CD8-positive, alpha-beta memory T cell (primary cell): ENCODE measurements around the gene AJUBA. TPM values are rescaled to one million over a fixed set of nuclear protein-coding genes. Genes with fewer than 3 reads are reported as not detected.

ENCODE experiments used
- CTCF ChIA-PET: fragments of 350-600 bp; sonication (Branson Sonifier 250); formaldehyde crosslinking; loops from one replicate; lab custom pipeline; 2021; ENCODE audit warnings: antibody characterized with exemption; lab: Charles Lee
- POLR2A ChIA-PET: fragments of 350-600 bp; sonication (Branson Sonifier 250); formaldehyde crosslinking; loops from one replicate; lab custom pipeline; 2021; ENCODE audit warnings: antibody characterized with exemption; lab: Charles Lee
- DNase-seq, 5 donors: peaks; one replicate each; pipeline versions ENCODE4 v3.0.0 to v3.0.0-alpha.2; 2020 to 2022; ENCODE audit warnings: mixed read lengths in 1 of 5
- H3K27ac ChIP-seq: one replicate; pipeline ENCODE4 v1.7.0; 2013; ENCODE audit warnings: low read depth, mild to moderate bottlenecking, low read length, moderate library complexity
- H3K27me3 ChIP-seq: 2 replicates; pipeline ENCODE4 v1.7.0; 2013; ENCODE audit warnings: low read length, mild to moderate bottlenecking; ENCODE audit not compliant: insufficient read depth, poor library complexity, severe bottlenecking
- H3K36me3 ChIP-seq: 2 replicates; pipeline ENCODE4 v1.7.0; 2013; ENCODE audit warnings: mild to moderate bottlenecking, low read length, moderate library complexity; ENCODE audit not compliant: insufficient read depth
- H3K4me1 ChIP-seq: 2 replicates; pipeline ENCODE4 v1.7.0; 2013; ENCODE audit warnings: mild to moderate bottlenecking, low read length, moderate library complexity; ENCODE audit not compliant: insufficient read depth
- H3K4me3 ChIP-seq: 2 replicates; pipeline ENCODE4 v1.7.0; 2013; ENCODE audit warnings: mild to moderate bottlenecking, low read length
- H3K9me3 ChIP-seq: 2 replicates; pipeline ENCODE4 v1.7.0; 2013; ENCODE audit warnings: mild to moderate bottlenecking, low read length
- H3K27ac Mint-ChIP-seq, 8 donors: one replicate each; pipeline ENCODE4 v1.8.0; 2020 to 2021; ENCODE audit warnings: mixed read lengths in 8 of 8, mild to moderate bottlenecking in 6 of 8, inconsistent platforms in 3 of 8, moderate library complexity in 3 of 8
- H3K27me3 Mint-ChIP-seq, 2 donors: one replicate each; pipeline ENCODE4 v1.8.0; 2020 to 2021; ENCODE audit warnings: mixed read lengths in 2 of 2, mild to moderate bottlenecking in 1 of 2, moderate library complexity in 1 of 2
- H3K36me3 Mint-ChIP-seq, 3 donors: one replicate each; pipeline ENCODE4 v1.8.0; 2020 to 2021; ENCODE audit warnings: mixed read lengths in 3 of 3, inconsistent platforms in 1 of 3, mild to moderate bottlenecking in 1 of 3
- H3K4me1 Mint-ChIP-seq, 3 donors: one replicate each; pipeline ENCODE4 v1.8.0; 2020 to 2021; ENCODE audit warnings: mixed read lengths in 3 of 3, inconsistent platforms in 1 of 3, mild to moderate bottlenecking in 1 of 3
- H3K4me3 Mint-ChIP-seq, 7 donors: one replicate each; pipeline ENCODE4 v1.8.0; 2020 to 2021; ENCODE audit warnings: mixed read lengths in 7 of 7, mild to moderate bottlenecking in 6 of 7, moderate library complexity in 4 of 7, inconsistent platforms in 2 of 7
- H3K9me3 Mint-ChIP-seq, 5 donors: one replicate each; pipeline ENCODE4 v1.8.0; 2020 to 2022; ENCODE audit warnings: mixed read lengths in 5 of 5, mild to moderate bottlenecking in 3 of 5, moderate library complexity in 2 of 5, inconsistent platforms in 1 of 5
- polyA plus RNA-seq: library from polyadenylated mRNA; unstranded; fragments of 300-500 nt; fragmentation: Illumina TruSeq; gene quantifications from one replicate; pipeline ENCODE4 v1.2.3, GENCODE V29; 2021
- total RNA-seq, 2 experiments: library from RNA; stranded (reverse); gene quantifications; one replicate each; pipeline ENCODE4 v1.2.3, GENCODE V29; 2021

Gene AJUBA
- total and polyA plus RNA-seq, 3 experiments from 2014 or later: 0.64 to 1.2 (median 0.90) TPM

DNA sequence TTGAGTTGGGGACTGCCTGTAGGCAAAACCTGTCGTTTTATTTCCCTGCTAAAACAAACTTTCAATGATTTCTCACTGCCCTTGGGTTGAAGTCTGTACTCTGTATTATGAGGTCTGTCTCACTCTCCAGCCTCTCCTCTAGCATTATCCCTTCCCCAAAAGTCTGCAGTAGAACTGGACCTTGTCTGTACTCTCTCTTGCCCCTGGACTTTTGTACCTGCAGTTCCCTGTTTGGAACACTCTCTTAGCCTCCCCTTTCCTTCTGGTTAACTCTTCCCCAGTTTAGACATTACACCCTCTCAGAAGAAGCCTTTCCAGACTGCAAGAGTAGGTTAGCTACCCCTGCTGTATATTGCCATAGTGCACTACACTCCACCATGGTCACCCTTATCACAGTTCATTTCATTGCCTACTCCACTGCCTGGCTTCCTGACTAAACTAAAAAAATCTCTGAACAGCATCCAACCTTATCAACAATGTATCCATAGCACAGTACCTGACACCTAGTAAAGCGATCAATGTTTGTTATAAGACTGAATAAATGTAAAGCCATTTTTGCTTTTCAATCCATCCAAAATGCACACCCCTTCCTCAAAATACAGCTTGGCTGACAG lies 3.6 kb upstream of the AJUBA start:
- H3K27me3 ChIP-seq: no peaks in the 10 kb centered on the region
- POLR2A ChIA-PET: interaction anchor here (1.1 to 1.4 kb wide), 3 partner anchors 9 to 72 kb away, joined by 4 to 14 read pairs (median 6); no protein-coding TSS in a partner anchor
- CTCF ChIA-PET: interaction anchor here (0.6 to 27.9 kb wide), 45 partner anchors 9 to 416 kb away, joined by 3 to 732 read pairs (median 4); partner anchors contain the start of genes ABHD4, ACIN1, C14orf119 and CDH24
- Mint-ChIP-seq H3K9me3 (no peaks in the 10 kb centered on the region), H3K4me3 (peak overlapping the region in 2 of 7 donors; percentile 40 to 60), H3K4me1 (no peaks in the 10 kb centered on the region), H3K27ac (peak overlapping the region in 1 of 8 donors; percentile 12), H3K36me3 (peaks cover 0 to 24% (median 0%) of the 10 kb centered on the region in 3 donors), H3K27me3 (peaks cover 0 to under 1% of the 10 kb centered on the region in 2 donors)
- H3K4me1 ChIP-seq: peaks cover 13% of the 10 kb centered on the region
- DNase-seq: no peak
- H3K4me3 ChIP-seq: no peak overlapping the region
- no peaks in the 10 kb centered on the region for H3K9me3 ChIP-seq
- no peak overlapping the region for H3K27ac ChIP-seq
- H3K36me3 ChIP-seq: no peaks in the 10 kb centered on the region

DNA sequence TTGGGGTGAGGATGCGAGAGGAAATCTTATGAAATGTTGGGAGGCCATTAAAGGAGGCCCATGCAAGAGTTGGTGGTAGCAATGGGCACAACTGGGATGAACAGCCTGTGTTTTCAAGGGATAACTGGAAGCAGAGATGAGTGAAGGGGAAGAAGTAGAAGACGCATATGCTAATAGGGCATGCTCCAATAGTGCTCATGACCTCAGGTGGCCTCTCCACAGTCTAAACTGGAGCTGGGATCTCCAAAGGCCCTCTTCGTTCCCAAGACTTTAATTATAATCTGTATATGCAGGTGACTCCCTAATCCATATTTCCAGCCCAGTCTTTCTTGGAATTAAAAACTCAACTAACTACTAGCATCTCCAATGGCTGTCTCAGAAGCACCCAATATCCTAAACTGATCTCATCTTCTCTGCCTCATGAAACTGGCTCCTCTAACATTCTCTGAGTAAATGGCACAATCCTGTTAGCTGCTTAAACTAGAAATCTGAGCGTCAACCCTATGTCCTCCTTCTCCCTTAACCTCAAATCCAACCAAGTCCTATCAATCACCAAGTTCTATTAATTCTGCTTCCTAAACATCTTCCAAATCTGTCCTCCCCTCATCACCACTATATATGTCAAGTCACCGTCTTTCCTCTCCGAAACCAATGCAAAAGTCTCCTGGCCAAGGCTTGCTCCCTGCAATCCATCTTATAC lies 2.8 kb upstream of the AJUBA start:
- Mint-ChIP-seq H3K27ac (peak overlapping the region in 1 of 8 donors; percentile 3), H3K27me3 (peaks cover 0 to 7% of the 10 kb centered on the region in 2 donors)

DNA sequence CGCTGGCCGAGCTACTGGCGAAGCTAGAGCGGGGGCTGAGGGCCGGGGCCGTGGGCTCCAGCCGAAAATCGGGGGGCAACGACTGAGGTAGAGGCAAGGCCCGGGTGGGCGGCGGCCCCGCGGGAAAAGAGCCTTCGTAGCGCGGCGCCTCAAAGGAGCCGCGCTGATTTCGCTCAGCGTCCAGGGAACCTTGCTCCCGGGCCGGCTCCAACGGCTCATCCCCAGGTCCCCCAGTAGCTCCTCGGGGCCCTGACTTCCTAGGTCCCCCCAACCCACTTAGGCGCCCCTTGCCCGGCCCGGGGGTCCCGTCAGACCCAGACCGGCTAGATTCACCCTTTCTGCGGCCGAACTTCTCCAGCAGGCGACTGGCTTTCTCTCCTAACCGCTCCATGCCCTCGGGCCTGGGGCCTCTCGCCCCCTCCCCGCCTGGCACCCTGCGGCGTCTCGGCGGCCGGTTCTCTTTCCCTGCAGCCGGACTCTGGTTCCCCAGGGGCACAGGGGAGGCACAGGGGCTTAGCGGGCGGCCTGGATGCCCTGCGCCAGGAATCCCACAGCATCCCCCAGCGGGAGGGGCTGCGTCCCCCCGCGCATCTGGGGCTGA lies 375 bp downstream of the AJUBA start:
- H3K27ac Mint-ChIP-seq: peak overlapping the region in 2 of 8 donors; percentile 9 to 26
- no peaks in the 10 kb centered on the region for H3K9me3 Mint-ChIP-seq
- H3K36me3 ChIP-seq: no peaks in the 10 kb centered on the region
- no peaks in the 10 kb centered on the region for H3K9me3 ChIP-seq
- POLR2A ChIA-PET: interaction anchor here (0.7 to 2.2 kb wide), 6 partner anchors 25 to 215 kb away, joined by 3 to 6 read pairs (median 4); partner anchors contain the start of genes HAUS4, OXA1L and PRMT5
- no peaks in the 10 kb centered on the region for H3K27me3 ChIP-seq
- H3K4me3 ChIP-seq: peak overlapping the region; percentile 93
- DNase-seq: no peak
- H3K27ac ChIP-seq: no peak overlapping the region
- H3K4me1 Mint-ChIP-seq: peaks cover 3 to 7% (median 5%) of the 10 kb centered on the region in 3 donors
- H3K4me1 ChIP-seq: peaks cover 18% of the 10 kb centered on the region
- CTCF ChIA-PET: interaction anchor here (0.6 to 27.9 kb wide), 23 partner anchors 11 to 412 kb away, joined by 3 to 732 read pairs (median 3); partner anchors contain the start of genes ACIN1, C14orf119, CDH24 and PABPN1
- peak overlapping the region in 3 of 7 donors; percentile 55 to 77 (median 76) for H3K4me3 Mint-ChIP-seq
- peaks cover 0 to 9% of the 10 kb centered on the region in 2 donors for H3K27me3 Mint-ChIP-seq
- H3K36me3 Mint-ChIP-seq: peaks cover 0 to 2% (median 0%) of the 10 kb centered on the region in 3 donors

More for the DNA sequence above, 2.8 kb upstream of the AJUBA start:
- no peak overlapping the region for H3K4me3 ChIP-seq
- no peak overlapping the region for H3K27ac ChIP-seq
- DNase-seq: no peak
- H3K9me3 ChIP-seq: no peaks in the 10 kb centered on the region
- CTCF ChIA-PET: interaction anchor here (1.0 to 27.9 kb wide), 16 partner anchors 8 to 400 kb away, joined by 3 to 732 read pairs (median 12); partner anchors contain the start of genes ACIN1, C14orf119, CDH24 and PRMT5
- peaks cover 1 to 4% (median 2%) of the 10 kb centered on the region in 3 donors for H3K4me1 Mint-ChIP-seq
- no peaks in the 10 kb centered on the region for H3K9me3 Mint-ChIP-seq
- peaks cover 18% of the 10 kb centered on the region for H3K4me1 ChIP-seq
- POLR2A ChIA-PET: no interaction called here
- H3K4me3 Mint-ChIP-seq: no peak overlapping the region
- H3K27me3 ChIP-seq: no peaks in the 10 kb centered on the region
- H3K36me3 ChIP-seq: no peaks in the 10 kb centered on the region
- peaks cover 0 to 23% (median 0%) of the 10 kb centered on the region in 3 donors for H3K36me3 Mint-ChIP-seq

DNA sequence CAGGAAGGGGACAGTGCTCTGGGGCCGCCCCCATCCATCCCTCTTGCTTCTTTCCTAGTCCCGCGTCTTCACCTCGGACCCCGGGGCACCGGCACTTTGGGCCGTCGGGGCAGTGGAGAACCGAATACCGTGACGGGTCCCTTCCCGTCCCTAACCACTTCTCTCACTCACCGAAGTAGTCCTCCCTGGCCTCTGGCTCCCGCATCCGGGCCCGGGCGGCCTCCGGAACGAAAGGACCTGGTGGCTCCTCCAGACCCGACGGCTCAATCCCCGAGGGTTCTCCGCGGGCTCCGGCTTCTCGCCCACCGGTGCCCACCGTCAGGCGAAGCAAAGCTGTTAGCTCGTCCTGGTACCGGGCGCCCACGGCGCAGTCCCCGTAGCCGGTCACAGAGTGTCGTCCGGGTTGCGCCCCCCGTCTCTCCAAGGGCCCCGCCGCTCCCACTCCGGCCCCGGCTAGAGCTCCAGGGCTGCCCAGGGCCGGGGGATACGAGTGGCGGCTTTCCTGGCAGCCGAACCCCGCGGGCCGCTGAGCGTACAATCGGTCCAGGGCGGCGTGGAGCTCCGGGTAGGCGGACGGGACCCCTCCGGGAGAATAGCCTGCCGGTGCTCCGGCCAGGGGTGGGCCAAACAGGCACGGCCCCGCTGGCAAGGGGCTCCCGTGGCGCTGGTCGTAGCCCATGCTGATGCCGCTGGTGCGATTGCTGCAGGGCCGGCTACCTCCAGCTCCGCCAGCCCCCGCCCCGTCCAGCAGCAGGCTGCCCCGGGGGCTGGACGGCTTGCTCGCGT lies 1.1 kb downstream of the AJUBA start:
- Mint-ChIP-seq H3K27me3 (peaks cover 0 to 12% of the 10 kb centered on the region in 2 donors), H3K9me3 (no peaks in the 10 kb centered on the region), H3K4me3 (peak overlapping the region; percentile 10 to 78 (median 63)), H3K27ac (no peak overlapping the region), H3K36me3 (no peaks in the 10 kb centered on the region), H3K4me1 (peaks cover 3 to 7% (median 5%) of the 10 kb centered on the region in 3 donors)
- POLR2A ChIA-PET: interaction anchor here (0.7 to 2.2 kb wide), 3 partner anchors 24 to 215 kb away, joined by 3 to 5 read pairs (median 3); partner anchors contain the start of genes HAUS4 and OXA1L
- CTCF ChIA-PET: interaction anchor here (0.9 to 27.9 kb wide), 13 partner anchors 10 to 411 kb away, joined by 3 to 732 read pairs (median 3); partner anchors contain the start of genes ACIN1, C14orf119 and CDH24
- peak overlapping the region; percentile 45 for H3K4me3 ChIP-seq
- H3K36me3 ChIP-seq: no peaks in the 10 kb centered on the region
- peak in 1 of 5 donors; percentile 26 for DNase-seq
- peaks cover 18% of the 10 kb centered on the region for H3K4me1 ChIP-seq
- H3K27me3 ChIP-seq: no peaks in the 10 kb centered on the region
- H3K27ac ChIP-seq: no peak overlapping the region
- no peaks in the 10 kb centered on the region for H3K9me3 ChIP-seq

DNA sequence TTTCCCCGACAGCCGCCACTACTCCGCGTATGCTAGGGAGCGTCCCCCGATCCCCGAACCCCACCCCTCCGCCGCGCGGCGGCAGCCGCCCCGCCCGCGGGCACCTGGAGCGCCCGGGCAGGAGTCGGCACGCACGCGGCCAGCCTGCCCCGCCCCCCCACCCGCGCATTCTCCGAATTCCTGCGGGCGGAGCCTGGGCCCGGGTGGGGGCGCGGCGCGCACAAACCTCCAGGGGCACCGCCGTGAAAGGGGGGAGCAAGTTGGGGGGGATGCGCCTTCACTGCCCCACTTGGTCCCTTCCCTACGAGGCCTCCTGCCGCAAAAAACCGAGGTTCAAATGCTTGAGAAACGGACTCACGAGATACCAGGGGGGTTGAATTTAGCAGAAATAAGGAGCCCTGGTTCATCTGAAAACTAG lies 1.7 kb downstream of the AJUBA start:
- POLR2A ChIA-PET: interaction anchor here (2.2 kb wide), 1 partner anchor 24 kb away, joined by 5 read pairs; the partner anchor contains the start of gene HAUS4
- Histone ChIP-seq H3K27me3 (no peaks in the 10 kb centered on the region), H3K9me3 (no peaks in the 10 kb centered on the region), H3K4me1 (peaks cover 18% of the 10 kb centered on the region), H3K36me3 (no peaks in the 10 kb centered on the region), H3K4me3 (peak overlapping the region; percentile 45), H3K27ac (no peak overlapping the region)
- H3K27ac Mint-ChIP-seq: peak overlapping the region in 1 of 8 donors; percentile 20
- H3K36me3 Mint-ChIP-seq: no peaks in the 10 kb centered on the region
- peaks cover 0 to 13% of the 10 kb centered on the region in 2 donors for H3K27me3 Mint-ChIP-seq
- no peaks in the 10 kb centered on the region for H3K9me3 Mint-ChIP-seq
- peaks cover 3 to 7% (median 5%) of the 10 kb centered on the region in 3 donors for H3K4me1 Mint-ChIP-seq
- CTCF ChIA-PET: interaction anchor here (1.2 to 27.9 kb wide), 6 partner anchors 10 to 411 kb away, joined by 3 to 732 read pairs (median 8); partner anchors contain the start of genes ACIN1, C14orf119 and CDH24
- peak in 3 of 5 donors; percentile 5 to 55 (median 24) for DNase-seq
- peak overlapping the region; percentile 61 to 84 (median 64) for H3K4me3 Mint-ChIP-seq

DNA sequence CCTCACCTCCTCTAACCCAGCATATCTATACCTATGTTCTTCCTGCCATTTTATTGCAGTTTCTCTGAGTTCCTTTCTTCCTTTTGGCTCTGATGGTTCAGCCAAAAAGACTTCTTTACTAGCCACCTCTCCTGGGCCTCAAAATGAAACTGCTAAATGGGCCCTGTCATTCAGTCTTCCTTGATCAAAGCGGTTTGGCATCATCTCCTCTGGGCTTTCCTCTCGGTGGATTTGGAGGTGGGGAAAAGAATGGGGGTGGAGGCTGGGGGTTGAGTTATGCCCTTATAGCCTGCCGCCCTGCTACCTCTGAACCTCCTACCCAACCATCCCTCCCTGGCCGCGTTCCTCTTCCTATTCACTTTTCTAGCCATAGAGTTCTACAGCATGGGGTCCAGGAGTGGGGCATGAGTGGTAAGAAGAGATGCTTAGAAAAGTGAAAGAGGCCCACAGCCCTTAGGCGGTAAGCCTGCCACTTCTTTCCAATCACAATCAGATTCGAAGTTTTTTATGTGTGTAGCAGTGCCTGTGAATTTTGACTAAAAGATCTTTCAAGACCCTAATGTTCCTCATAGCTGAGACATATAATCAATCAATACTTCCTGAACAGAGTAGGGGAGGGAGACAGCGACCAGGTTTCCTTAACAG lies 2.5 kb downstream of the AJUBA start:
- ChIA-PET CTCF (interaction anchor here (27.9 kb wide), 1 partner anchor 79 kb away, joined by 732 read pairs; the partner anchor contains the start of gene CDH24), POLR2A (no interaction called here)
- Mint-ChIP-seq H3K27me3 (peaks cover 0 to 13% of the 10 kb centered on the region in 2 donors), H3K4me1 (peaks cover 3 to 7% (median 5%) of the 10 kb centered on the region in 3 donors), H3K4me3 (peak overlapping the region; percentile 30 to 84 (median 62)), H3K9me3 (no peaks in the 10 kb centered on the region), H3K27ac (peak overlapping the region in 2 of 8 donors; percentile 9 to 18), H3K36me3 (no peaks in the 10 kb centered on the region)
- Histone ChIP-seq H3K27ac (no peak overlapping the region), H3K9me3 (no peaks in the 10 kb centered on the region), H3K4me1 (peaks cover 18% of the 10 kb centered on the region), H3K4me3 (no peak overlapping the region), H3K27me3 (no peaks in the 10 kb centered on the region), H3K36me3 (no peaks in the 10 kb centered on the region)
- no peak for DNase-seq
